Epidermal melanocyte (primary cell): ENCODE data around the gene AMER3.

Experiments used
- DNase-seq: peaks from one replicate; pipeline ENCODE4 v3.0.0; 2011; ENCODE audit warnings: low spot score; ENCODE audit not compliant: insufficient read length

AMER3 gene

GRCh38 chr2:130756053-130756873 lies 923 bp downstream of the AMER3 start:
- DNase-seq: no peak

DNA sequence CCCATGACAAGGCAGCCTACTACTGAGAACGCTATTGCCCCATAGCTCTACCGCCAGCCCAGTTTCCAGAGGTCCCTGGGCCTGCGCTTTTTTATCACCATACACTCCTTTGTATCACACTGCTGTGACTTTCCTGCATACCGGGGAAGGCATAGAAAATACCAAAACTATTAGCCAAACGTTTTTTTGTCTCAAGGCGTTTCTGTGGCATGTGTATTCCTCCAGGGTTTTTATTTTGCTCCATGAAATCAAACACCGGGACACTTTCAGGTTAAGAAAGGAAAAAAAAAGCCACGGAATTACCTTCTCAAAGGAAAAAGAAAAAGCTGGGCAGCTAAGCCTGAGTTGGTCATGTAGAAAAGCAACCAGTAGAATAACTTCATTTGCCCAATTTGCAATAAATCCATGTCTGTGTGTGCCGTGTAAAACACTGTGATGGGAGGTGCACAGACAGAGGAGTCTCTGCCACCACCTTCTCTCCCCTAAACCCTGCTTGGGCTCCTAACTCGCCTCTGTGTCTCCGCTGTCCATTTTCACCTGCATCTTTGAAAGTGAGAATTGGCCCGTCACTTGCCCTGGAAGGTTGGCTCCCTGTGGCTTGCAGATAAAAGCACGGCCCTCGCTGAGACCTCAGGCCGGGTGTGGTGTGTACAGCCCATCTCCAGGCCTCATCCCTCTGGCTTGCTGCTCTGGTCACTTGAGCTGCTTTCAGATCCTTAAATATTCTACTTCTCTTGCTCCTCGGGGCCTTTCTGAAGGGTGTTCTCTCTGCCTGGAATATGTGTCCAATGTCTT lies 1.7 kb downstream of the AMER3 start:
- no peak for DNase-seq

DNA sequence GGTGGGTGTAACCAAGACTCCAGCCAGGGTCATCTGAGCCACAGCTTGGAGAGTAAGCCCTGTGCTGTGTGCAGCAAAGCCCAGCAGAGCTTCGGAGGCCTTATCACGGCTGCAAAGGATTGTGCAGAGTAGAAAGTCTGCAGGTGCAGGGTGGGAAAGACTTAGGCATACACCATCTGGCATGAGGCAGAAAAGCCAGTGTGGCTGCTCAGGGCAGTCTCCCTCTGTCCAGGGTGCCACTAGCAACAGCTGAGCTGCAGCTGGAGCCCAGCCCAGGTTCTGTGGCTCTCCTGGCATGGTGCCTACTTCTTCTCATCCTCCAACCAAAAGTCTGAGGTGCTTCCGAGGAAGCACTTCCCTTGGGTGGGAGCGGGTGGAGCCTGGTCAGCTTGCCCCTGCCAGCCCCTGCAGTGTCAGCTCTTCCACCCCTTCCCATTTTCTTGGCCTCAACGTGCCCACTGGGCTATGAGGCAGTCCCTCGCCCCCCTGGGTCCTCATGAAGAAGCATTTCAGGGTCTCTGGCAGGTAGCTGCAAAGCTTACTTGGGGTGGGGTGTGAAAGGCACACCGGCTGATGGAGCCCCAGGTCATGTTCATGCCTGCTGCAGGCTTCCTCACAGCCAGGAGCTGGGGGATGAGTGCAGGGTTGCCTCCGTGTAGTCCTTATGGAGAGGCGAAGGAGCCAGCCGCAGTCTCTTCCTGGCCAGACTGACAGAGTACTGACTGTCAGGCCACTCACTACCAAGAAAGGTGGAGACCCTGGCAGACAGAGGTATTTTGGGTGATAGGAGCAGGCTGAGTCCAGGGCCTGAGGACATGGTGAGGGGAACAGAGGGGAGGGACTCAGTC lies 4.8 kb downstream of the AMER3 start:
- DNase-seq: no peak

DNA sequence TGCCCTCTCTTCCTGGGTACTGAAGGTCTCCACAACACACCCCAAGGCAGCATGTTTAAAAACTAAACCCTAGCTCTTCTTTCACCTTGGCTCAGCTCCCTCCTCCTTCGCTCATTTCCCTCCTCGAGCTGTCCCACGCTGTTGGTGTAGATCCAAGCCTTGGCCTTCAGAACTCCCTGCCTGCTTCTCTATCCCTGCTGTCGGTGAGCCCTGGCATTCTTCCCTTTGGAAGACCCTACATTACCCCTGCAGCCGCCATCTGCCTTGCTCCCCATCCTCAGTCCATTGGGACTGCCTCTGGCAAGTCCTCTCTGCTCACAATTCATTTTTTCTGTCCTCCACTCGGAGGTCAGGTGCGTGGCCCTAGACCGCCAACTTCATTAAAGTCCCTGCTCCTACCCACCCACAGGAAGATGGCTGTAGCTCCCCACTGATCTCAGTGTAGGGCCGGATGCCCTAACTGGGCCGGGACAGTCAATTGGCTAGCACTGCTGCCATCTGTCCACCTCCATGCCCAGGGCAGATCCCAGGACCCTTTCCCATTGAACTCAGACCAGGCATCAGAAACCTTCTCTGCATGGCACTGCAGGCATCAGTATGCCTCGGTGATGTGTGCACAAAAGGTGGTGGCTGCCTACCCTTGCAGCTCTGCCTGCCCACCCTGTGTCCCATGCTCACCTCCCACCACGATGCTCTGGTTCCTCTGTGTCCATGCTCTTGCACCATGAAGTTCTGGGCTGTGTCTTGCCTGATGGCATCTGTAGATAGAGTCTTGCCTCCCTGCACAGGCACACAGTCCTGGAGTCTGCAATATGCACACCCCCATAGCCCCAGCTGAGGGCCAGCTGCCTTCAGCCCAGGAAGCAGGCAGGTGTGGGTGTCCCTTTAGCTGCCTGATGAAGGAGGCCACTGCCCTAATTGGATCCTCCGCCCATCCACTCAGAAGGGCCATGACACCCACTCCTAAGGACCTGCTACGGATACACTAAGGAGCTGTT lies 5.7 kb downstream of the AMER3 start:
- DNase-seq: no peak

DNA sequence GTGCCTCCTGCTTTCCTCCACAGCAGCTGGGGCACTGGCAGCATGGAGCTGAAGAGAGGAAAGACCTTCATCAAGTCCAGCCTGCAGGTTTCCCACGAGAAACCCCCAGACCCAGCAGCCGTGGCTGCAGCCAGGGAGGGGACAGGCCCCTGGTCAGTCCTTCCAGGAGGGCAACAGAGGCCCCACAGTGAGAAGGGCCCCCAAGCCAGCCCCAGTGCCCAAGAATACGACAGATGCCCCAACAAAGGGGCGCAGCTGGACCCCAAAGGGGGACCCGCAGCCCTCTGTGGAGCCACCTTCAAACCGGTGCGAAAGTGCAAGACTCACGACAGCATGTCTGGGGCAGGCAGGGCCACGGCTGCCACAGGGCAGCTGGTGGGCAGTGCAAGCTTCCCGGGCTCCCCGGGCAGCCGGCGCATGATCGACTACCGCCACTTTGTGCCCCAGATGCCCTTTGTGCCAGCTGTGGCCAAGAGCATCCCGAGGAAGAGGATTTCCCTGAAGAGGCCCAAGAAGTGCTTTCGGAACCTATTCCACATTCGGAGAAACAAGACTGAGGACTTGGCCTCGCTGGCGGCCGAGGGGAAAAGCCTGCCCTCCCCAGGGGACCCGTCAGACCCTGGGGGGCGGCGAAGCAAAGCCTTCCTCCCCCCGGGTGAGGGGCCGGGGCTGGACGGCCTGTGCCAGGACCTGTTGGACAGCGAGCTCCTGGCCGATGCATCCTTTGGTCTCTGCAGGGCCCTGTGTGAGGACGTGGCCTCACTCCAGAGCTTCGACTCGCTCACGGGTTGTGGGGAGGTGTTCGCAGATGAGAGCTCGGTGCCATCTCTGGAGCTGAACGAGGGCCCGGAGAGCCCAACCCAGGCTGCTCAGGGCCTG lies 6.9 kb downstream of the AMER3 start:
- DNase-seq: no peak

DNA sequence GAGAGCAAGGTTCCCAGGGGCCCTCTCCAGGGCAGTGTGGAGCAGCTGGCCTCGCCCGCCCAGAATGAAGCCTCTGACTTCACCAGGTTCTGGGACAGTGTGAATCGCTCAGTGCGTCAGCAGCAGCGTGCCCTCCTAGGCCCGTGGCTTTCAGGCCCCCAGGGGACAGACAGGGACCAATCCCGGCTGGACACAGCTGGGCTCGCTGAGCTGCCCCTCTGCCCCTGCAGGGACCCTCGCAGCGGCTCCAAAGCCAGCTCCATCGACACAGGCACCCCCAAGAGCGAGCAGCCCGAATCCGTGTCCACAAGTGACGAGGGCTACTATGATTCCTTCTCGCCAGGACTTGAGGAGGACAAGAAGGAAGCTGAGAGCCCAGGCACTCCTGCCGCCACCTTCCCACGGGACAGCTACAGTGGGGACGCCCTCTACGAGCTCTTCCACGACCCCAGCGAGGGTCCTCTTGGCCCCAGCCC lies 7.6 kb downstream of the AMER3 start:
- no peak for DNase-seq

DNA sequence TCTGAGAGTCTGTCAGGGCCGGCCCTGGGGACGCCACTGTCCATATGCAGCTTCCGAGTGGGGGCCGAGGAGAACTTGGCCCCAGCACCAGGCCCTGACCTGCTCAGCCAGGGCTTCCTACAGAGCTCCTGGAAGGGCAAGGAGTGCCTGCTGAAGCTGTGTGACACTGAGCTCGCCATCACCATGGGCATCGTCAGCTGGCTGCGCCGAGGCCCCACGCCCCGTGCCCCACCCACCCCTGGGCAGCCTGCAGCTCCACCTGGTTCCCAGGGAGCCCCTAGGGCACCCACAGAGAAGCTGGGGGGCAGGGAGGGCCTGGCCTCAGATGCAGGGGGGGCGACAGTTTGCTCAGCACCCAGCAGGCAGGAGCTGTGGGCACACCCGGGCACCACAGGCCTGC lies 8.1 kb downstream of the AMER3 start:
- DNase-seq: no peak

DNA sequence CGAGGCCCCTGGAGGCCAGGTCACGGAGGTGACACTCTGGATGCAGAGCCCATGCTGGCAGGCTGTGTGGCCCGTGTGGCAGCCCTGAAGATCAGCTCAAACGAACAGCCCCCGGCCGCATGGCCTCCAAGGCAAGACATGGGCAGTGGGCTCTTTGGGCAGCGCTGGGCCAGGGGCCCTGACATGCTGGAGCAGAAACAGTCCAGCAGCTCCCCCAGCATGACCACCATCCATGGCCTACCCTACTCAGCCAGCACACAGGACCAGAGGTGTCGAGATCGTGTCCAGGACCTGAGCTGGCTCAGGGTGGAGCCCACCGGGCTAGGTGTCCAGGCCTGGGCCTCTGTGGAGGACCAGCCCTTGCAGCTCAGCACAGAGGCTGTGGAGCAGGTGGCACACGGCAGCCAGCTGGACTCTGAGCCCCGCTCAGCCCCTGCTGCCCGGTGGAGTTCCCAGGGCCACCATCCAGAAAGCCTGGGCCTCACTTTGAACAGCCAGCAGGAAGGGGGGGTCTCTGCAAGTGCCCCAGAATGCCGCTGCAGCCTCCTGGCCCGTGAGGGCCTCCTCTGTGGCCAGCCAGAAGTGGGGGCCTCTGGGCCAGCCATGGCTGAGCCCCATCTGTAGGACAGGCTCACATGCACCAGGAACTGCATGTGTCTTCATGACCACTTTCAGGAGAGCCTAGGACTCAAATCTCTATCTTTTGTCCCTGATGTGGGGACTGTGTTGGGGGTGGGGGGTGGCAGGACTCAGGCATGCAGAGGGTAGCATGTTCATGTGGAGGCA lies 8.9 kb downstream of the AMER3 start:
- DNase-seq: no peak

DNA sequence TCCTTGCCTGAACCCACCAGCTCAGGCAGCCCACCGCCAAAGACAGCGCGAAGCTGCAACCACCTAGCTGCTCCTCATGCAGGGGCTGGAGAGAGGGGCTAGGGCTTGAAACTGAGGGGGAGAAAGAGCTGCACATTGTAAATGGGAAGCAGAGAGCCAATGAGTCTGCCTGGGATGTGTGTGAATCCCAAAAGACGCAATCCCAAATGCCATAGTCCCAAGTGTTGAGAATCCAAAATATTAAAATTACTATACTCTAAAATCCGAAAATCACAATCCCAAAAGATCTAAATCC lies 9.4 kb downstream of the AMER3 start:
- no peak for DNase-seq

- no peak for DNase-seq
Observed at GRCh38 chr2:130765464-130765863, 10.1 kb downstream of the AMER3 start.

DNA sequence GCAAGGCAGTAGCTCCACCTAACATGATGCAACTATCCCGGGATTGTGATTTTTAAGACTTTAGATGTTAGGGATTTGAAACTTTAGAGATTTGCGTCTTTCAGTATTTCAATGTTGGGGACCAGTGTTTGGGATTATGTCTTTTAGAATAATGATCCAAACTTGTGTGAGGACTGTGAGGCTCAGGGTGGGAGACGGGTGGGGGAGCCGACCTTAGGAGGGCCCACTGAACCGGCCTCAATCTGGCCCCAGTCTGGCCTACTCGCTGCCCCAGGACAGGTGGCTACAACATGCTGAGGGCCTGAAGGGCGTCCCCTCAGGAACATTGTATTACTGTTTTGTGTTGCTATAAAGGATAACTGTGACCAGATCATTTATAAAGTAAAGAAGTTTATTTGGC lies 10.7 kb downstream of the AMER3 start:
- no peak for DNase-seq

GRCh38 chr2:130766711-130767407 lies 11.5 kb downstream of the AMER3 start:
- no peak for DNase-seq

GRCh38 chr2:130767408-130767775 lies 12.1 kb downstream of the AMER3 start:
- DNase-seq: no peak

DNA sequence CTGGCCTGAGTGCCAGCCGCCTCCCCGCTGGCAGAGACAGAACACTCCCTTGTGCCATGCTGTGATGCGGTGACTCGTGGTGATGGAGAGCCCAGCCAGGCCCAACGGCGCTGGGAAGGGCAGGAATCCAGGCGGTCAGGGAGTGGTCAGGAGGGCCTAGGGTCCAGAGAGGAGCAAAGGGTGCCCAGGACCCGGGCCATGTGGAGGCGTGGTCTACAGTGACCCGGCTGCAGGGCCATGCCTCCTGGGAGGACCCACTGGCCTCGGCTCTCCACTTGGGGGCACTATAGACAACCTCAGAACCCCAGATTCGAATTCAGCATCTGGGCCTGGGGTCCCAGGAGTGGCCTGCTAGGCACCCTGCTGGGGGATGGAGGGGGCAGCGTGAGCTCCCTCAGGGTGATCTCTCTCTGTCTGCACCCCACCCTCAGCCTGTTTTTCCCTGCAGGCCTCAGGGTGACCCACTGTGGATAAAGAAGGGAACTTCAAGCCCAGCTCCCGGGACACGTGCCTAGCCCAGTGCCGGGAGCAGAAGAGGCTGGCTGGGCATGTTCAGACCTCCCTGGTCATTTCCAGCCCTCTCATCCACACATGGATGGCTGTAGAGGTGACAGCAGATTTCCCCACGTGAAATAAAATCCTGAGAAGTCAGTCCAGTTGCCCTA lies 13.0 kb downstream of the AMER3 start:
- no peak for DNase-seq

GRCh38 chr2:130769343-130769907 lies 14.1 kb downstream of the AMER3 start:
- no peak for DNase-seq

DNA sequence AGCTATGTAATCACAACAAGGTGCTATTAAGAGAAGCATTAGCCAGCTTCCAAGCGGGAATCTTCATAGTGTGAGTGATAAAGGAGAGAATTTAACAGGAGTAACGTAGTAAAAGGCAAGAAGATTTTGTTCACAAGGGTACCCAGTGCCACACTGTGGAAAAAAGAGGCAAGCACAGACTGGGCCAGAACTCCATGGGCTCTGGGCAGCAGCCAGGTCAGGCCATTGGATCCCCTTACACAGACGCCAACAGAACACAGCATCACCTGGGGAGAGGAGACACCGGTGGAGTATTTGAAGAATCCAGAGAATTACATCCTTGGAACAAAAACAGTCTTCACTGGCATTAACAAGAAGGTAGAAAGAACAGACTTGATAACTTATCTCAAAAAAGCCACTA lies 21.2 kb downstream of the AMER3 start:
- DNase-seq: no peak

DNA sequence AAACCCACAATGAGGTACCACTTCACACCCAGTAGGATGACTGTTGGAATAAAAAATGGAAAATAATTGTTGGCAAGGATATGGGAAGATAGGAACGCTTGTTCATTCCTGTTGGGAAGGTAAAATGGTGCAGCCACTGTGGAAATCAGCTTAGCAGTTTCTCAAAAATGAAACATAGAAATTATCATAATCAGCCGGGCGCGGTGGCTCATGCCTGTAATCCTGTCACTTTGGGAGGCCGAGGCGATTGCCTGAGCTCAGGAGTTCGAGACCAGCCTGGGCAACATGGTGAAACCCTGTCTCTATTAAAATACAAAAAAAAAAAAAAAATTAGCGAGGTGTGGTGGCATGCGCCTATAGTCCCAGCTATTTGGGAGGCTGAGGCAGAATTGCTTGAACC lies 23.4 kb downstream of the AMER3 start:
- no peak for DNase-seq
